ENCODE results near the gene PTPRU.

Gene PTPRU

DNA sequence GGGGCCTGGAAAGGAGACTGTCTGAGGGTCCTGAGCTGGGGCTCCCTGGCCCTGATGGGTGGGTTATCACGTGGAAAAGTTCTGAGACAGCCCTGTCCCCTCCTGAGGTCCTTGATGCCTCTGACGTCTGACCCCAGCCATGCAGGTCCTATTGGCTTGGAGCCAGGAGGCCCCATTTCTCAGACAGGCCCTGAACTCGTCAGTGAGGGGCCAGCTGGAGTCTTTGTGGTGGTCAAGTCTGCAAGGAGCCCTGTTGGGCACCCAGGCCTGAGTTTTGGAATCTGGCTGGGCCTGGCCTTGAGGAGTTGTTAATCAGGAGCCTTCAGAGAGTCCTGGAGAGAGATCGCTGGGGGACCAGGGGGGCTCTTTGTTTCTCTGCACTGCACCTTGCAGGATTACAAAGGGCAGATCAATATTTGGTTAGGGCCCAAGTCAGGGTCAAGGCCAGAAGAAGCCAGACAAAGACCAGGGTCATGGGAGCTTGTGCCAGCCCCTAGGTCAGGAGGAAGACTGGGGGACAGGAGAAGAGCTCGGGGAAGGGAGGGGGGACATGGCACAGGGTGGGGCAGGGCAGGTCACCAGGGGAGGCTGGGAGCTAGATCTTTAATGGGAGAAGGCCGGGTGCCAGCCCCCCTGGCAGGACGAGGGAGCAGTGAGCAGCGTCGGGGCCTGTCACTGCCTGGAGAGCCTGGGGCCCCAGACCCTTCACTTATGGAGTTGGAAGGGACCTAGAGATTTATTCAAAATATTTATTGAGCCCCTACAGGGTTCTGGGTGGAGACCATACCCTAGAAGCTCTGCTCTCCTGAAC, 83.2 kb downstream of the PTPRU start:
- no peaks in the 10 kb centered on the region for H3K27me3 ChIP-seq (ENCODE audit: control insufficient read depth, low read length)
- H3K27ac ChIP-seq (ENCODE audit: low read depth, low read length): no peak overlapping the region
- no peaks in the 10 kb centered on the region for H3K4me1 ChIP-seq (ENCODE audit: control insufficient read depth, low read length)
- no peak overlapping the region for H3K4me2 ChIP-seq (ENCODE audit: low read length)
- no peaks in the 10 kb centered on the region for H3K9me2 ChIP-seq (replicated peaks; ENCODE audit: control insufficient read depth, low read length)
- no peaks in the 10 kb centered on the region for H3F3A ChIP-seq (ENCODE audit: control insufficient read depth, insufficient read depth)
- no peak for TF ChIP-seq EZH2phosphoT487 (IDR thresholded peaks at IDR 0.05; ENCODE audit: borderline replicate concordance, low read length)
- TF ChIP-seq, protein P1, sequence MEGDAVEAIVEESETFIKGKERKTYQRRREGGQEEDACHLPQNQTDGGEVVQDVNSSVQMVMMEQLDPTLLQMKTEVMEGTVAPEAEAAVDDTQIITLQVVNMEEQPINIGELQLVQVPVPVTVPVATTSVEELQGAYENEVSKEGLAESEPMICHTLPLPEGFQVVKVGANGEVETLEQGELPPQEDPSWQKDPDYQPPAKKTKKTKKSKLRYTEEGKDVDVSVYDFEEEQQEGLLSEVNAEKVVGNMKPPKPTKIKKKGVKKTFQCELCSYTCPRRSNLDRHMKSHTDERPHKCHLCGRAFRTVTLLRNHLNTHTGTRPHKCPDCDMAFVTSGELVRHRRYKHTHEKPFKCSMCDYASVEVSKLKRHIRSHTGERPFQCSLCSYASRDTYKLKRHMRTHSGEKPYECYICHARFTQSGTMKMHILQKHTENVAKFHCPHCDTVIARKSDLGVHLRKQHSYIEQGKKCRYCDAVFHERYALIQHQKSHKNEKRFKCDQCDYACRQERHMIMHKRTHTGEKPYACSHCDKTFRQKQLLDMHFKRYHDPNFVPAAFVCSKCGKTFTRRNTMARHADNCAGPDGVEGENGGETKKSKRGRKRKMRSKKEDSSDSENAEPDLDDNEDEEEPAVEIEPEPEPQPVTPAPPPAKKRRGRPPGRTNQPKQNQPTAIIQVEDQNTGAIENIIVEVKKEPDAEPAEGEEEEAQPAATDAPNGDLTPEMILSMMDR (IDR thresholded peaks at IDR 0.05; ENCODE audit: low read depth, low read length, poor library complexity, severe bottlenecking): no peak
- no peaks in the 10 kb centered on the region for H3K36me3 ChIP-seq (ENCODE audit: control insufficient read depth, low read length)
- no peaks in the 10 kb centered on the region for H4K20me1 ChIP-seq (ENCODE audit: control insufficient read depth, insufficient read depth, low read depth, low read length)
- H3K4me3 ChIP-seq (ENCODE audit: low read length): no peak overlapping the region
- H3K79me2 ChIP-seq (ENCODE audit: control insufficient read depth, low read length): no peaks in the 10 kb centered on the region
- no peaks in the 10 kb centered on the region for H3K9me3 ChIP-seq (ENCODE audit: control insufficient read depth, insufficient read depth, low read length)

DNA sequence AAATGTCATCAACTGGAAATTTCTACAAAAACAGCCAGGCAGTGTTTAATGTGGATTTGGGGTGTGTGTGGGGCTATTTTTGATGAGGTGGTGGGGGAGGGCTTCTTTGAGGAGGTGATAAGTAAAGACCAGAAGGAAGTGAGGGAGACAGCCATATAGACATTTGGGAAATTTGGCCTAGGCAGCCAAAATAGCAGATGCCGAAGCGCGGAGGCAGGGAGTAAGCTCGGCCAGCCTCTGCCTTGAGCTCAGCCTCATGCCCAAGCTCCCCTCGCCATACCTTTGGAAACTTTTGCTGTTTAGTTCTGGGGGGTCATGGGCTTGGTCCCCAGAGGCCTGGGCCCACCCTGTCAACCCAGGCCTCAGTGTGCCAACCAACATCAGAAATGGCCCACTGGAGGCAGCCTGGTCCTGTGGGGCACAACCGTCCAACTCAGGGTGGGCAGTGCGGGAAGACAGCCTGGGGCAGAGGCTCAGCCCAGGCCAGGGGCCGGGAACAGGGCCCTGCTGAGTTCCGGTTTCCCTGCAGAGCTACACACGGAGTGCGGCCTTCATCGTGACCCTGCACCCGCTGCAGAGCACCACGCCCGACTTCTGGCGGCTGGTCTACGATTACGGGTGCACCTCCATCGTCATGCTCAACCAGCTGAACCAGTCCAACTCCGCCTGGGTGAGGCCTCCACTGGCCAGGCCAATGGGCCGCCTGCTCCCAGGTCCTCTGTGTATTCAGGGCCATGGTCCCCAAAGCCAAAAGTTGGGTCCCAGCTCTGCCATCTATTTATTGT, 84.0 kb downstream of the PTPRU start:
- Histone ChIP-seq H3F3A (ENCODE audit: control insufficient read depth, insufficient read depth) (no peaks in the 10 kb centered on the region), H3K27me3 (ENCODE audit: control insufficient read depth, low read length) (no peaks in the 10 kb centered on the region), H3K27ac (ENCODE audit: low read depth, low read length) (no peak overlapping the region), H4K20me1 (ENCODE audit: control insufficient read depth, insufficient read depth, low read depth, low read length) (no peaks in the 10 kb centered on the region), H3K4me2 (ENCODE audit: low read length) (no peak overlapping the region), H3K36me3 (ENCODE audit: control insufficient read depth, low read length) (no peaks in the 10 kb centered on the region), H3K79me2 (ENCODE audit: control insufficient read depth, low read length) (no peaks in the 10 kb centered on the region), H3K4me1 (ENCODE audit: control insufficient read depth, low read length) (no peaks in the 10 kb centered on the region), H3K9me3 (ENCODE audit: control insufficient read depth, insufficient read depth, low read length) (no peaks in the 10 kb centered on the region), H3K4me3 (ENCODE audit: low read length) (no peak overlapping the region), H3K9me2 (replicated peaks; ENCODE audit: control insufficient read depth, low read length) (no peaks in the 10 kb centered on the region)
- TF ChIP-seq EZH2phosphoT487 (IDR thresholded peaks at IDR 0.05; ENCODE audit: borderline replicate concordance, low read length): no peak
- TF ChIP-seq, protein P1 (IDR thresholded peaks at IDR 0.05; ENCODE audit: low read depth, low read length, poor library complexity, severe bottlenecking): no peak

- Histone ChIP-seq H3K4me2 (ENCODE audit: low read length) (no peak overlapping the region), H3K27ac (ENCODE audit: low read depth, low read length) (no peak overlapping the region), H3K4me3 (ENCODE audit: low read length) (no peak overlapping the region), H4K20me1 (ENCODE audit: control insufficient read depth, insufficient read depth, low read depth, low read length) (no peaks in the 10 kb centered on the region), H3K27me3 (ENCODE audit: control insufficient read depth, low read length) (no peaks in the 10 kb centered on the region), H3K9me2 (replicated peaks; ENCODE audit: control insufficient read depth, low read length) (no peaks in the 10 kb centered on the region), H3K4me1 (ENCODE audit: control insufficient read depth, low read length) (no peaks in the 10 kb centered on the region), H3F3A (ENCODE audit: control insufficient read depth, insufficient read depth) (no peaks in the 10 kb centered on the region), H3K9me3 (ENCODE audit: control insufficient read depth, insufficient read depth, low read length) (no peaks in the 10 kb centered on the region), H3K79me2 (ENCODE audit: control insufficient read depth, low read length) (no peaks in the 10 kb centered on the region), H3K36me3 (ENCODE audit: control insufficient read depth, low read length) (no peaks in the 10 kb centered on the region)
- no peak for TF ChIP-seq EZH2phosphoT487 (IDR thresholded peaks at IDR 0.05; ENCODE audit: borderline replicate concordance, low read length)
- TF ChIP-seq, protein P1 (IDR thresholded peaks at IDR 0.05; ENCODE audit: low read depth, low read length, poor library complexity, severe bottlenecking): no peak
These were observed 84.9 kb downstream of the PTPRU start for GRCh38 chr1:29321176-29321575.
